GM19025 (cell line): Measurements from ENCODE around the gene NECAB2.

Source experiments
- ATAC-seq: cut with Tn5 transposase; IDR thresholded peaks from one replicate; pipeline ENCODE4 v1.9.1; 2021; ENCODE audit warnings: mild to moderate bottlenecking, low read depth, moderate library complexity; ENCODE audit not compliant: unreplicated experiment

The NECAB2 gene

GRCh38 chr16:83967838-83968305, at the start of gene NECAB2:
Gene NECAB2 (plus strand): TSS chr16:83968244. CDS start chr16:83968649, 405 bp downstream.
- ATAC-seq, result no peak

- ATAC-seq, result no peak
Measured at GRCh38 chr16:83920894-83921491, 47.1 kb upstream of the NECAB2 start.

GRCh38 chr16:83923581-83924365, 44.3 kb upstream of the NECAB2 start:
- ATAC-seq, result no peak

- ATAC-seq, result no peak
Measured at GRCh38 chr16:83924686-83925085, 43.4 kb upstream of the NECAB2 start.

GRCh38 chr16:83925095-83925905, 42.7 kb upstream of the NECAB2 start:
- ATAC-seq, result no peak

- ATAC-seq, result no peak
Measured at GRCh38 chr16:83925957-83926725, 41.9 kb upstream of the NECAB2 start.

- ATAC-seq, result no peak
Measured at GRCh38 chr16:83926726-83927397, 41.2 kb upstream of the NECAB2 start.

GRCh38 chr16:83928341-83929055, 39.5 kb upstream of the NECAB2 start:
- no peak for ATAC-seq

- no peak for ATAC-seq
Measured at GRCh38 chr16:83929811-83930555, 38.1 kb upstream of the NECAB2 start.

- ATAC-seq, result no peak
Measured at GRCh38 chr16:83930730-83931500, 37.1 kb upstream of the NECAB2 start.

- no peak for ATAC-seq
Measured at GRCh38 chr16:83931556-83931955, 36.5 kb upstream of the NECAB2 start.

- no peak for ATAC-seq
Measured at GRCh38 chr16:83932304-83932703, 35.7 kb upstream of the NECAB2 start.

GRCh38 chr16:83932955-83933673, 34.9 kb upstream of the NECAB2 start:
- ATAC-seq, result no peak

GRCh38 chr16:83933885-83934683, 34.0 kb upstream of the NECAB2 start:
- ATAC-seq, result no peak

GRCh38 chr16:83934684-83934977, 33.4 kb upstream of the NECAB2 start:
- no peak for ATAC-seq

- no peak for ATAC-seq
Measured at GRCh38 chr16:83935005-83935857, 32.8 kb upstream of the NECAB2 start.
